ENCODE measurements around the gene MAT2A. TPM values are rescaled to one million over a fixed set of nuclear protein-coding genes. Genes with fewer than 3 reads are reported as not detected.

Gene MAT2A
- total RNA-seq, 1 experiment from 2014 or later: 309 TPM

GRCh38 chr2:85549826-85550225, 10.9 kb downstream of the MAT2A start:
- ChIA-PET CTCF (no interaction called here), POLR2A (ENCODE audit: unreplicated experiment) (no interaction called here)
- H3K79me2 ChIP-seq (ENCODE audit: low read length): no peaks in the 10 kb centered on the region
- peak; percentile 0; the same call in 1 of the 2 replicates for ATAC-seq
- H3K9me3 ChIP-seq (ENCODE audit: low read length): no peaks in the 10 kb centered on the region
- H3K9ac ChIP-seq (ENCODE audit: low read length): no peak overlapping the region
- no peak overlapping the region for H2AFZ ChIP-seq (ENCODE audit: low read length)
- no peak for TF ChIP-seq CTCF (conservative IDR thresholded peaks at IDR 0.05; ENCODE audit: low read depth, low read length)
- no peak for TF ChIP-seq EZH2 (IDR thresholded peaks at IDR 0.05; ENCODE audit: low read length, unreplicated experiment)
- no peak for TF ChIP-seq EZH2phosphoT487 (IDR thresholded peaks at IDR 0.05; ENCODE audit: borderline replicate concordance, low read length)
- peaks cover 16% of the 10 kb centered on the region for H3K4me1 ChIP-seq (ENCODE audit: insufficient read depth, low read length)
- no peak overlapping the region for H3K4me3 ChIP-seq (ENCODE audit: low read length)
- peak overlapping the region; percentile 17 for H3K4me2 ChIP-seq (ENCODE audit: low read length)
- no peaks in the 10 kb centered on the region for H3K27me3 ChIP-seq (ENCODE audit: low read length)
- peak; percentile 71 for DNase-seq
- intact Hi-C loops (cut with micrococcal nuclease): no loop called here
- H3F3A ChIP-seq (ENCODE audit: low read length, unreplicated experiment): peaks cover 33% of the 10 kb centered on the region
- H3K9me2 ChIP-seq (replicated peaks; ENCODE audit: low read length): no peaks in the 10 kb centered on the region
- H4K20me1 ChIP-seq (ENCODE audit: low read length): peaks cover 9% of the 10 kb centered on the region
- peaks cover 33% of the 10 kb centered on the region; the same call in 1 of the 2 replicates for H3K36me3 ChIP-seq (ENCODE audit: low read depth, low read length)
- BruUV-seq (replicated peaks): no TSS peak
- peak overlapping the region; percentile 41 for H3K27ac ChIP-seq (ENCODE audit: low read length)

- Histone ChIP-seq H3K4me2 (ENCODE audit: low read length) (0 out of 2 replicates have a peak overlapping the region, but pooled peaks have one; percentile 17), H3K9ac (ENCODE audit: low read length) (no peak overlapping the region), H3F3A (ENCODE audit: low read length, unreplicated experiment) (peaks cover 29% of the 10 kb centered on the region), H4K20me1 (ENCODE audit: low read length) (peaks cover 5% of the 10 kb centered on the region), H3K27me3 (ENCODE audit: low read length) (no peaks in the 10 kb centered on the region), H3K79me2 (ENCODE audit: low read length) (no peaks in the 10 kb centered on the region), H2AFZ (ENCODE audit: low read length) (no peak overlapping the region), H3K36me3 (ENCODE audit: low read depth, low read length) (peaks cover 31% of the 10 kb centered on the region; the same call in 1 of the 2 replicates), H3K9me2 (replicated peaks; ENCODE audit: low read length) (no peaks in the 10 kb centered on the region), H3K4me1 (ENCODE audit: insufficient read depth, low read length) (peaks cover 16% of the 10 kb centered on the region), H3K27ac (ENCODE audit: low read length) (peak overlapping the region; percentile 41), H3K4me3 (ENCODE audit: low read length) (no peak overlapping the region), H3K9me3 (ENCODE audit: low read length) (no peaks in the 10 kb centered on the region)
- DNase-seq: no peak
- TF ChIP-seq EZH2phosphoT487 (IDR thresholded peaks at IDR 0.05; ENCODE audit: borderline replicate concordance, low read length) (no peak), EZH2 (IDR thresholded peaks at IDR 0.05; ENCODE audit: low read length, unreplicated experiment) (no peak), CTCF (conservative IDR thresholded peaks at IDR 0.05; ENCODE audit: low read depth, low read length) (no peak)
- ChIA-PET CTCF (interaction anchor here (0.8 kb wide), 1 partner anchor 129 kb away, joined by 4 read pairs; no protein-coding TSS in a partner anchor), POLR2A (ENCODE audit: unreplicated experiment) (no interaction called here)
- no TSS peak for BruUV-seq (replicated peaks)
- no peak for ATAC-seq
- intact Hi-C loops (cut with micrococcal nuclease): no loop called here
Observed at GRCh38 chr2:85550486-85550885, 11.5 kb downstream of the MAT2A start.

Measured in PC-3 (cell line).